ENCODE measurements around the gene MAGI3.

DNA sequence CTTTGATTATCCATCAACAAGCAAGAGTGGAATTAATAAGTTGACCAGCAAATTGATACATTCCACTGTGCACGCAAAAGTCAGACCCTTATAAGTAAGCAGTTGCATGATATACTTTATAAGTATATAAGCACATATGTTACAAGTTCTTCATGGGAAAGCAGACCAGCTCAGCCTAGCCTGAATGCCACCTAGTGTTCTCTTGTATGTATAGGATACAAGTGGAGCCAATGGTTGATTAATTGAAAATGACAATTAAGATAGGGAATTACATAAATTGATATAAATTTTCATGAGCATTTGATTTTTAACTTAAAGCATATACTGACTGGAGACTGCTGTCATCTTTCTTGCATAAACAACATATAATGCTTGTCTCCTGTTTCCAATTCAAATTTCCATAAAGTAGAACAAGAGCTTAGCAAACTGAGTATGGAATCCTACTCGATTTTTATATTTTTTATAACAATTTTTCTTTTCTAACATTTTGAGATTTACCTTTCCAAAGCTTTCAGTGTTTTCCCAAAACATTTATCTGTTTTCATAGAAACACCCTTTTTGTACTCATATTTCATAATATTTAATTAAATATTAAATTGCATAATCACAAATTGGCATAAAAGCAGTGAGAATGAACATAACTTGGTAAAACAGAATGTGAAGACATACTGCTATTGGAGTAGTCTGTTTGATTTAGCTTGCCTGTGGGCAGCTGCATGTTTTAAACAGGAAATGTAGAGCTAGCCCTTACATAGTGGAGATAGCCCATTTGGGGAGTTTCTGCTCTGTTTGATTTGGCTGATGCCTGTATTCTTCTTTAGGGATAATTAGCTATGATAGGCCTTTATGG, 62.8 kb downstream of the MAGI3 start:
- no peak for TF ChIP-seq POLR2A (IDR thresholded peaks at IDR 0.05)
- TF ChIP-seq CTCF (IDR thresholded peaks at IDR 0.05), result peak; percentile 31 to 51 (median 43)
